Smooth muscle cell of the umbilical artery (primary cell): ENCODE results near the gene VGF. TPM values are rescaled to one million over a fixed set of nuclear protein-coding genes. Genes with fewer than 3 reads are reported as not detected.

ENCODE experiments used
- total RNA-seq: library from RNA; depleted of rRNA; stranded (reverse); fragments of >200 nt; gene quantifications from 2 replicates; pipeline ENCODE4 v1.2.3, GENCODE V29; 2014

Gene VGF
- total RNA-seq: 3.0 and 20.7 TPM in 2 replicates

GRCh38 chr7:101165075-101165957, at the start of gene VGF:
VGF (minus strand) TSS chr7:101165569; CDS start chr7:101164843, 726 bp downstream.

GRCh38 chr7:101200862-101201599, 35.7 kb upstream of the VGF start, which contains the start of gene MOGAT3:
MOGAT3 (minus strand) TSS chr7:101201036; CDS start chr7:101200854, 182 bp downstream.

GRCh38 chr7:101180130-101180755, 14.9 kb upstream of the VGF start, which contains the start of gene NAT16:
NAT16 (minus strand) TSS chr7:101180293; CDS start chr7:101174807, 5,486 bp downstream.

GRCh38 chr7:101153969-101154692, 11.2 kb downstream of the VGF start, which contains the start of gene AP1S1:
AP1S1 (plus strand) TSS chr7:101154476; CDS start chr7:101154515, 39 bp downstream.

GRCh38 chr7:101126651-101127459, 38.5 kb downstream of the VGF start, which contains the start of gene SERPINE1:
SERPINE1 (plus strand) TSS chr7:101127104; CDS start chr7:101128394, 1,290 bp downstream.

Other genes starting within 250 kb of the VGF start
- not detected in 2 replicates for gene MUC3A, start 216.0 kb downstream of the VGF start, total RNA-seq
- gene MUC12, start 196.0 kb downstream of the VGF start, total RNA-seq: 0.60 and 1.2 TPM in 2 replicates
- gene MUC17, start 145.5 kb downstream of the VGF start, total RNA-seq: not detected in 2 replicates
- 14.3 and 36.2 TPM in 2 replicates for gene TRIM56, start 80.1 kb downstream of the VGF start, total RNA-seq
- gene SERPINE1, start 38.5 kb downstream of the VGF start, total RNA-seq: 2,093 and 7,246 TPM in 2 replicates
- gene AP1S1, start 11.1 kb downstream of the VGF start, total RNA-seq: 162 and 177 TPM in 2 replicates
- not detected in 2 replicates for gene NAT16, start 14.7 kb upstream of the VGF start, total RNA-seq
- not detected in 2 replicates for gene MOGAT3, start 35.5 kb upstream of the VGF start, total RNA-seq
- gene PLOD3, start 52.0 kb upstream of the VGF start, total RNA-seq: 156 and 234 TPM in 2 replicates
- 48.0 and 99.5 TPM in 2 replicates for gene ZNHIT1, start 52.6 kb upstream of the VGF start, total RNA-seq
- gene CLDN15, start 72.2 kb upstream of the VGF start, total RNA-seq: 2.1 and 2.9 TPM in 2 replicates
- 128 and 264 TPM in 2 replicates for gene FIS1, start 79.5 kb upstream of the VGF start, total RNA-seq
- gene IFT22, start 156.2 kb upstream of the VGF start, total RNA-seq: 18.9 and 23.8 TPM in 2 replicates
- gene COL26A1, start 197.3 kb upstream of the VGF start, total RNA-seq: not detected in 2 replicates